Measurements from ENCODE around the gene CRMP1.
"Not testable (repeated sequence)": the region's sequence is repeated elsewhere in the genome, so short reads cannot be mapped to it uniquely, and the experiment has no call there.

The CRMP1 gene

GRCh38 chr4:5852523-5853202 lies 40.2 kb downstream of the CRMP1 start:
- DNase-seq = no peak

DNA sequence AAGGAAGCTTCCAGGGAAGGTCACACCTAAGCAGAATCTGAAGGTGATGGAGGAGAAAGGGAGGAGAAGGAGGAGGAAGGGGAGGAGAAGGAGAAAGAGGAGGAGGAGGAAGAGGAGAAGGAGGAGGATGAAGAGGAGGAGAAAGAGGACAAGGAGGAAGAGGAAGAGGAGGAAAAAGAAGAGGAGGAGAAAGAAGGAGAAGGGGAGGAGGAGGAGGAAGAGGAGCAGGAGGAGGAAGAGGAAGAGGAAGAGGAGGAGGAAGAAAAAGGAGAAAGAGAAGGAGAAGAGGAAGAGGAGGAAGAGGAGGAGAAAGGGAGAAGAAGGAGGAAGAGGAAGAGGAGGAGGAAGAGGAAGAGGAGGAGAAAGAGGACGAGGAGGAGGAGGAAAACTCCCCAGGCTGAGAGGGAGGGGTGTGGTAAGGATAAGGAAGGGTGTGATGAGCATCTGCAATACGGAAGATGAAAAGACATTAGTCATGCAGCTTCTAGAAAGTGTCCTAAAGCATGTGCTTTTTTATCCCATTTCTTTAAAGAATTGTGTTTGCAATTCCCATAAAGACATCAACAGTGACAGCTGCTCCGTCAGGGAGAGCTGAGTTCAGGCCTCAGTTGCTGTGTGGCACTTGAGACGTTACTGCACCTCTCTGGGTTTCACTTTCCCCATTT lies 41.1 kb downstream of the CRMP1 start:
- no peak for DNase-seq

GRCh38 chr4:5845035-5845905 lies 47.6 kb downstream of the CRMP1 start:
- DNase-seq = no peak

GRCh38 chr4:5843573-5844530 lies 49.0 kb downstream of the CRMP1 start:
- DNase-seq = no peak

GRCh38 chr4:5842456-5842855 lies 50.4 kb downstream of the CRMP1 start:
- DNase-seq = no peak

- DNase-seq = no peak
Measured at GRCh38 chr4:5839751-5840674, 52.9 kb downstream of the CRMP1 start.

GRCh38 chr4:5839332-5839731 lies 53.6 kb downstream of the CRMP1 start:
- DNase-seq = no peak

GRCh38 chr4:5837483-5837882 lies 55.4 kb downstream of the CRMP1 start:
- not testable (repeated sequence) for DNase-seq

GRCh38 chr4:5836943-5837342 lies 55.9 kb downstream of the CRMP1 start:
- DNase-seq = peak; percentile 50

DNA sequence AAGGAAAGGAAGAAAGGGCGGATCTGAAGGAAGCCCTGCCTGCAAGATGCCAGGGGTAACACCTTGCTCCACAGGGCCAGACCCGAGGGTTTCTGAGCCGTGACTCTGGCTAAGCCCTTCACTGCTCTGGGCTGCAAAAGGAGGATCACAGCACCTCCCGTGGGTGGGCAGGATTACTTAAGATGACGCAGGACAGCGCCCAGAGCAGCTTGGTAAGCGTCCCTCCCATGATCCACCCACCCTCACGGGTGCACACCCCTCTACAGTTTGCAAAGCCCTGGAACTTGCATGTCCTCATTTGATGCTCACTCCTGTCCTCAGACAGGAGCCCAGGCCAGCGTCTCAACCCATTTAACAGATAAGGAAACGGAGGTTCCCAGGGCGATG lies 64.9 kb downstream of the CRMP1 start:
- no peak for DNase-seq

- no peak for DNase-seq
Measured at GRCh38 chr4:5827108-5828004, 65.5 kb downstream of the CRMP1 start.

DNA sequence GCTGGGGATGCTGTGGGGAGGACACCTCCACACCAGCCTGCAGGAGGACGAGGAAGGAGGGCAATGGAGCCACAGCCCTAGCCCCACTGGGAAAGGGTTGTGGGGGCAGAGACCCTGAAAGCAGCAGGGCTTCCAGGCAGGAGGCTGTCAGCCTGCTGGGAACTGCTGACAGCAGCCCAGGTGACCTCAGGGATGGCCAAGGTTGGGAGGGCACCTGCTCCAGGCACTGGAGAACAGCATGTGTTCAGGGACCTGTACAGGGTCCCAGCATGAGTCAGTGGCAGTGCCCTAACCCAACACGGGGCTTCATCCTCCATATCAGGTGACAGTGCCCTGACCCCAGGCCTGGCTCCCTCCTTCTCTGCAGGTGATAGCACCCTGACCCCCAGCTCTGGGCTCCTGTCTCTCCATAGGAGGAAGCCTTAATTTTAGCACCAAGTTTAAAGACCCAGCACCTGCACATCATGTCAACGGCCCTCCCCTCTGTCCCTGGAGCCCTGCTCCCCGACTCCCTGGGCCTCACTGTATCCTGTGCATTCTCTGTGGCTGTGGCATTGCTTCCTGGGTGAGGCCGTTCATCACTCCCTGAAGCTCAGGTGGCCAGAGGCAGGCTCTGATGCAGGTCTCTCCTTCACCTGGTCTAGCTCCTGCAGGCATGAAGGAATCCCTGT lies 66.3 kb downstream of the CRMP1 start:
- DNase-seq = no peak

DNA sequence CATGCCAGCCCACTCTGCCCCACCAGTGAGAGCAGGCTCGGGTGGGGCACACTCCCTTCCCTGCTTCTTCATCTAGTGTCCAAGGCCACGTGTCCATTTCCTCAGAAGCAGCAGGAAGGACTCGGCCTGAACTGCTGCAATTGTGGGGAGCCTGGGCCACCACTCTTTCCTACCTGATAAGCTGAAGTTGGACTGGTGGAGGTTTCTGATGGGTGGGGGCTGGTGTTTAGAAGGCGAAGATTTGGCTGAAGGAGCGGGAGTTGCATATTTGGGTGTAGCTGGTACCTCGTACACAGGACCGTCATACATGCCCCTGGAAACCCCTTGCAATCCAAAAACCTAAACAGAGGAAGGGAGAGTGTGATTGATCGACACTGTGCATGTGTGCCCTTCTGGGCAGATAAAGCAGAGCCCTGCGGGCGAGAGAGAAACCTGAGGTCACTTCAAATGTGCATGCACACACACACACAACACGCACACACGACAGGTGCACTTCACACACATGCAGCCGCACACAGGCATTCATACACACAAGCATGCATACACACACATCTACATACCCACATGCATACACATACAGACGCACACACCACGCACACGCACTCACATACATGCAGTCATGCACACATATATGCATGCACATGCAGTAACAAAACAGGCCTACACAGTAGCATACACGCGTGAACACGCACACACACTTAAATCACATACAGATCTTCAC lies 67.4 kb downstream of the CRMP1 start:
- DNase-seq = no peak

DNA sequence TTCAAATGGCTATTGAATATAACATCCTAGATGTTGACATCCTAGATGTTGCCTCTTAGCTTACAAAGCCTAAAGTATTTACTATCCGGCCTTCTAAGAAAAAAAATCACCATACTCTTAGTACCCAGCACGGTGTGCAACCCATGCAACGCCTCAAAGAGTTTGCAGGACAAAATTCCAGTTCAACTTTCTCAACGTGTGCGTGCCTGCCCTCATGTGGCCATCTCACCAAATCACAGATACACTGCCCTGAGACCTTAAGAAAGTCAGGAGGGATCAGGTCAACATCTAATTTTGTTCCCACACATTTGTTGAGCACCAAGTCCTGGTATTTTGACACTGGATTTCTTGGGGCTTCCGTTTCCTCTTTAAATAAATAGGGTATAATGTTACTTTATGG lies 68.3 kb downstream of the CRMP1 start:
- DNase-seq = no peak

DNA sequence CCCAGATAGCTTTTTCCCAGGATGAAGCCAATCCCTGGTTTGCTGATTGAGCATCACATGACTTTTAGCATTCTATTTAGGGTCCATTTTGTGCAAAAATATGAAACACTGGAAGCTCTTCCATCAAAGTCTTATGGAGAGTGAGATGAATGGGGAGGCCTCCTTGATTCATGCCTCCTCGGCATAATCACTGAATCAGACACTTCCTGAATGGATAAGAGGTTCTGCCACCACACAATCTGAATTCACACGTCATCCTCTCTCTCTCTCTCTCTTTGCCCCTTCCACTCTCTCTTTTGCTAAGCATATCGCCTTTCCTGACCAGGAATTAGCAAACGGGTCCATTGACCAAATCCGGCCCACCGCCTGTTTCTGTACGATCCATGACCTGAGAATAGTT lies 68.7 kb downstream of the CRMP1 start:
- DNase-seq = no peak

GRCh38 chr4:5823542-5824211 lies 69.2 kb downstream of the CRMP1 start:
- no peak for DNase-seq

DNA sequence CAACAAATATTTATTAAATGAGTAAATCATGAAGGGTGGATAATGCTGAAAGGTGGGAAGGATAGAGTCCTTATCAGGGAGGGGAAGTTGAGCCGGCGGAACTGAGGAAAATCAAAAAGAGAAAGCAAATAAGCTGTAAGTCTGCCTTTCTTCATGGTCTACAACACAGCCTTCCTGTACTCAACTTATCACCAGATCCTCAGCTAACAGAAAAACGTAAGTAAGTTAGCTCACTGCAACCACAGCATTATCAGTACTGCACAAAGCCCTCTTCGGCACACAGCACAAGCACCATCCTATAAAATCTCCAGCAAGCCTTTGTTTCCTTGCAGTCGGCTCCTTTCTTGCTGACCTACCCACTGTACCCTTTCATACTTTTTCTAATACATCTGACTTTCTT lies 70.3 kb downstream of the CRMP1 start:
- no peak for DNase-seq

DNA sequence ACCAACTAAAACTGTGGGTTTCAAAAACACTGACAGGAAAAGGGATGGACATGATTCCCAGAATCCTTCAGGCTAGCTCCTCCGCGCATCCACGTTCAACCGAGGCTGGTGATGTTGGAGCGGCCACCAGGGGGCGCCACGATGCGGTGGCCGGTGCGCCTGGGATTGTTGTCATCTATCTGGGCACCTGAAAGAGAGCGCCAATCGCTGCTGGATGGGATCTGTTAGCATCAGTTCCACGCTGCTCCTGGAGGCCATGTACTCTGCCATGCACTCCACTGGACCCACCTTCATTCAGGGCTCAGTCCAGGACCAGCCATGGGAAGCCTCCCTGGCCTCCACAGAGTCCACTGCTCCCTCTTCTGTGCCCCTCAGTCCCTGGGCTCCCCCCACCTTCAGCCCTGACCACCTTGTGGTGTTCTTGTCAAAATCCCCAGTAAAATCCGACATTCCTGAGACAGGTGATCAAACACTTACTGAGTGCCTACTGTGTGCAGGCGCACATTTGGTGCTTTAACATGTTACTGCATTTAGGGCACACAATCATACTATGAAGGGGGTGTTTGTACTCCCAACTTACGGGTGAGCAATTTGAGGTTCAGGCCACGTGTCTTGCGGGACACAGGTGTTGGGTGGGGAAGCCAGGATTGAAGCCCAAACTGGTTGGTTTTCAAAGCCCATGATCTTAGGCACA lies 71.1 kb downstream of the CRMP1 start:
- DNase-seq = no peak

Data from NCI-H774 (cell line).